ENCODE measurements around the gene HCFC1R1. TPM values are rescaled to one million over a fixed set of nuclear protein-coding genes. Genes with fewer than 3 reads are reported as not detected.
A peak's percentile ranks its signal among the peaks of the same experiment; 100 is the strongest.

HCFC1R1 gene
- polyA plus RNA-seq, 3 donors, result 16.7 to 27.1 (median 19.9) TPM

GRCh38 chr16:3032624-3033023 is 8.9 kb upstream of the HCFC1R1 start:
- no peak overlapping the region for H3K27ac Mint-ChIP-seq
- intact Hi-C loops (cut with micrococcal nuclease), result loop anchor here in 1 of 2 donors (5.0 kb wide), 1 partner anchor 35 kb away; no protein-coding TSS in a partner anchor
- Histone ChIP-seq H3K79me2 (ENCODE audit: insufficient read depth, low read length) (no peaks in the 10 kb centered on the region), H3K4me1 (ENCODE audit: control insufficient read depth in 1 of 2, insufficient read depth in 2 of 2, low read length in 2 of 2) (peaks cover 23 to 42% of the 10 kb centered on the region in 2 donors), H3K9me3 (replicated peaks in 1 of 2; ENCODE audit: control insufficient read depth in 1 of 2, insufficient read depth in 1 of 2, low read length in 2 of 2) (peaks cover 0 to 22% of the 10 kb centered on the region in 2 donors), H4K20me1 (ENCODE audit: insufficient read depth, low read length) (peaks cover 13% of the 10 kb centered on the region), H3K4me2 (replicated peaks; ENCODE audit: extremely low read depth, low read length, poor library complexity, severe bottlenecking) (no peak overlapping the region), H3K9ac (ENCODE audit: insufficient read depth, low read length, poor library complexity, severe bottlenecking) (no peak overlapping the region), H3K4me3 (replicated peaks in 1 of 3; ENCODE audit: low read depth in 2 of 3, low read length in 3 of 3) (no peak overlapping the region), H3K36me3 (replicated peaks in 1 of 2; ENCODE audit: control insufficient read depth in 1 of 2, insufficient read depth in 2 of 2, low read length in 2 of 2) (no peaks in the 10 kb centered on the region), H3K27ac (ENCODE audit: low read depth in 1 of 2, low read length in 2 of 2) (no peak overlapping the region), H2AFZ (ENCODE audit: insufficient read depth, low read depth, low read length, poor library complexity, severe bottlenecking) (no peak overlapping the region), H3K27me3 (ENCODE audit: control insufficient read depth in 2 of 2, insufficient read depth in 2 of 2, low read length in 2 of 2) (peaks cover 48 to 90% of the 10 kb centered on the region in 2 donors)
- no peak for DNase-seq
- H3K9me3 Mint-ChIP-seq, result peaks cover 3 to 48% (median 21%) of the 10 kb centered on the region in 7 donors
- peaks cover 37% of the 10 kb centered on the region for H3K4me1 Mint-ChIP-seq
- H3K4me3 Mint-ChIP-seq, result peak overlapping the region in 1 of 2 donors; percentile 82
- peaks cover 11 to 23% of the 10 kb centered on the region in 2 donors for H3K36me3 Mint-ChIP-seq
- 31% methylated on average over 7 of the region's 7 CpGs for WGBS (ENCODE audit: insufficient coverage)
- H3K27me3 Mint-ChIP-seq (ENCODE audit: low read depth in 3 of 3), result peaks cover 74 to 93% (median 91%) of the 10 kb centered on the region in 3 donors
- no peak for TF ChIP-seq CTCF (IDR thresholded peaks at IDR 0.05)

GRCh38 chr16:3030222-3031212 is 6.8 kb upstream of the HCFC1R1 start:
- peak overlapping the region in 2 of 7 donors; percentile 4 to 35 for H3K27ac Mint-ChIP-seq
- 82% methylated on average over 25 of the region's 33 CpGs for WGBS (ENCODE audit: insufficient coverage)

More at GRCh38 chr16:3030222-3031212, 6.8 kb upstream of the HCFC1R1 start:
- DNase-seq, result no peak
- H2AFZ ChIP-seq (ENCODE audit: insufficient read depth, low read depth, low read length, poor library complexity, severe bottlenecking), result no peak overlapping the region
- H3K79me2 ChIP-seq (ENCODE audit: insufficient read depth, low read length), result no peaks in the 10 kb centered on the region
- H3K36me3 ChIP-seq (replicated peaks in 1 of 2; ENCODE audit: control insufficient read depth in 1 of 2, insufficient read depth in 2 of 2, low read length in 2 of 2), result peaks cover 18 to 19% of the 10 kb centered on the region in 2 donors
- no peak overlapping the region for H3K9ac ChIP-seq (ENCODE audit: insufficient read depth, low read length, poor library complexity, severe bottlenecking)
- H3K27me3 ChIP-seq (ENCODE audit: control insufficient read depth in 2 of 2, insufficient read depth in 2 of 2, low read length in 2 of 2), result peaks cover 26 to 70% of the 10 kb centered on the region in 2 donors
- Mint-ChIP-seq H3K27me3 (ENCODE audit: low read depth in 3 of 3) (peaks cover 61 to 74% (median 72%) of the 10 kb centered on the region in 3 donors), H3K4me1 (peaks cover 35% of the 10 kb centered on the region), H3K36me3 (peaks cover 25 to 31% of the 10 kb centered on the region in 2 donors), H3K9me3 (peaks cover 0 to 32% (median 14%) of the 10 kb centered on the region in 7 donors), H3K4me3 (peak overlapping the region; percentile 31 to 86)
- peaks cover 19 to 33% of the 10 kb centered on the region in 2 donors for H3K4me1 ChIP-seq (ENCODE audit: control insufficient read depth in 1 of 2, insufficient read depth in 2 of 2, low read length in 2 of 2)
- no peak overlapping the region for H3K4me3 ChIP-seq (replicated peaks in 1 of 3; ENCODE audit: low read depth in 2 of 3, low read length in 3 of 3)
- H4K20me1 ChIP-seq (ENCODE audit: insufficient read depth, low read length), result peaks cover 33% of the 10 kb centered on the region
- H3K4me2 ChIP-seq (replicated peaks; ENCODE audit: extremely low read depth, low read length, poor library complexity, severe bottlenecking), result no peak overlapping the region
- intact Hi-C loops (cut with micrococcal nuclease), result loop anchor here in 1 of 2 donors (5.0 kb wide), 1 partner anchor 33 kb away; no protein-coding TSS in a partner anchor
- peaks cover 0 to 14% of the 10 kb centered on the region in 2 donors for H3K9me3 ChIP-seq (replicated peaks in 1 of 2; ENCODE audit: control insufficient read depth in 1 of 2, insufficient read depth in 1 of 2, low read length in 2 of 2)
- no peak for TF ChIP-seq CTCF (IDR thresholded peaks at IDR 0.05)
- H3K27ac ChIP-seq (ENCODE audit: low read depth in 1 of 2, low read length in 2 of 2), result no peak overlapping the region

Data from CD14-positive monocyte (primary cell).